Central memory CD4-positive, alpha-beta T cell (primary cell): ENCODE measurements around the gene CRHR2.

Experiments used
- DNase-seq: peaks from one replicate; pipeline ENCODE4 v3.0.0; 2022

CRHR2 gene

DNA sequence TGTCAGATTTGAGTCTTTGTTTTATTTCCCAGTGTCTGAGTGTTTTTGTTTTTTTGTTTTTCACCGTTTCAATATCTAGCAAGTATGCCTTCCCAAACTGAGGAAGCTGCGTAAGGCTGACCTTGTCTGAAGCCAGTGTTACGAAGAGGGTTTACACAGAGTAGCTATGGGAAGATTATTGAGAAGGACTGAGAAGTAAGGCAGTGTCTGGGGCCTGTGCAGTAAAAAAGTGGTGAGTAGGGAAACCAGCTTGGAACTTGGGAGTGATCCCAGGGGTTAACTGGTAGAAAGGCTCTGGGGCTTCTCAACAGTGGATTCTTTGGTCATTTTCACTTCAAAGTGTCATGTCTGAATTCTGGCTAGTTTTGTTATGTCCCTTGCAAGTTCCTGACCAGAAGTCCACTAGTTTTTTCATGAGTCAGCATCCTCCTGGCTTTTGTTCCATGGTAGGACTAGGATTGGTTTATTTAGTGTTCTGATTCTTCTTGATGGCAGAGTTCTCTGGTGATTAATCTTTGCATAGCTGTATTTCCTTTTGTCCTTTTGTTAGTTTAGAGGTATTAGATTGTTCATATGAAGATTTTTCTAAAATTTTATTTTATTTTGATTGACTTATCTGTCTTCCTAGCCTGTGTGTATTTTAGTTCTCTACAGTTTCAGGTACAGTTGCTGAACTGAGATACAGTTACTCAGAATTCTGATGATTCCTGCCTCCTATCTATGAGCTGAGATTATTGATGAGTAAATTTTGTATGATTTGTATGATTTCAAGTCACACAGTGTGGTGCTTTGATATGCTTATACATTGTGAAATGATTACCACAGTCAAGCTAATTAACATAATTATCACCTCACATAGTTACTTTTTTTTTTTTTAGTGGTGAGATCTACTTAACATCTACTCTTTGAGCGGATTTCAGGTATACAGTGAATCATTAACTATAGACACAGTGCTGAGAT lies 68.6 kb downstream of the CRHR2 start:
- no peak for DNase-seq

DNA sequence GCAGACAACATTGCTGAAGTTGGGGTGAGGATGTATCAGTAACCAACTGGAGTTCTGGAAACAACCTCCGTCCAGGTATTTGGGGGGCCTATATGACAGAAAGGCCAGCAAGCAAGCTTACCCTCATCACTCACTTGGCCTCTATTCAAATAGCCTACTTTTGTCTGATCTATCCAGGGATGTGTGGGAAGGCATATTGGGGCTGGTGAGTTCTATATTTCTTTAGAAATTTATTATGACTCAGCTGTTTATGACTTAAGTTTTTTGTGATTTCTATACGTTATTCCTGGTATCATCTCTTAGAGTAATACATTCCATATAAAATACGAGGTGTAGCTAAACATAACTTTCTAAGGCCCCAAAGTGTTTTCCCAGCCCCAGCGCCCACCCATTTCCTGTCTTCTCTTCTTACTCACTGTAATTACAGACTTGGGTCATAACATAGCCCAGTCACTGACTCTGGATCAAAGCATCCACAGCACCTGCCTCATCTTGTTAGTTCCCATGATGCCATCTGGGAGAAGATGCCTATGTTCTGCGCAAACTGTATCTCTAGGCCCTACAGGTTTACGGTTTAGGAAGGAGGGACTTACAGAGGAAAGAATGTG lies 69.5 kb downstream of the CRHR2 start:
- DNase-seq, result no peak

DNA sequence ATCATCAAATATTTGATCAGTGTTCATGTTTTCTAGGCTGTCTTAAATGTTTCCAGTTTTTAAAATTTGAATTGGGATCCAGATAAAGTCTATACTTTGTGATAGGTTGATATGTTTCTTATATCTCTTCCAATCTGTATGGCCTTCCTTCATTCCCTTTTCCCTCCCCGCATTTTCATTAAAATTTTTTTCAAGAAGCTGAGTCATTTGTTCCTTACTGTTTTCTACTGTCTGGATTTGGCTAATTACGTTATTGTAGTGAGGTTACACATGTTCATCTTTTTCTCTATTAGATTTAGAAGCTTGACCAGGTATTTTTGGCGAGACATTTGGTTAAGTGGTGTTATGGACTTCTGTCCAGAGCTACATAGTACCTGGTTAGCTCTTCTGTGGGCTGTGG lies 76.4 kb downstream of the CRHR2 start:
- no peak for DNase-seq

DNA sequence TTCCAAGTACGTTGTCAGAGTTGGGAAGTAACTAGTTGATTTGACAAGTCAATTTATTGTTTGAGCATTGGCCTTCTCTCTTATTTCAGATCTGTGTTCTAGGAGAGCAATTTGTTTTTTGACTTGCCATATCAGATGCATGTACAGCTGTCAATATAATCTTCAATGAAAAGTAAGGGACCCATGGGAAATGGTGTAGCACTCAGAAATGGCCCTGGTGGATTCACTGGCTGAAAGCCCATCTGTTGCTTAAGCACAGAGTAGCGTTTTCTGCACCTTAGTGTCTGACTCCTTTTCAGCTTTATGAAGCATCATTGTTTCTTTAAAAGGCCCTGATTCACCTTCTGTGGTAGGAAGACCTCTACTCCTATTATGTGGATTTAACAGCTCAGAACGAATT lies 77.4 kb downstream of the CRHR2 start:
- DNase-seq, result no peak
